Islet precursor cell (in vitro differentiated cells): ENCODE measurements around the gene SERPINB4.

Experiments used
- DNase-seq: peaks from one replicate; pipeline ENCODE4 v3.0.0-alpha.2; 2018

Gene SERPINB4

DNA sequence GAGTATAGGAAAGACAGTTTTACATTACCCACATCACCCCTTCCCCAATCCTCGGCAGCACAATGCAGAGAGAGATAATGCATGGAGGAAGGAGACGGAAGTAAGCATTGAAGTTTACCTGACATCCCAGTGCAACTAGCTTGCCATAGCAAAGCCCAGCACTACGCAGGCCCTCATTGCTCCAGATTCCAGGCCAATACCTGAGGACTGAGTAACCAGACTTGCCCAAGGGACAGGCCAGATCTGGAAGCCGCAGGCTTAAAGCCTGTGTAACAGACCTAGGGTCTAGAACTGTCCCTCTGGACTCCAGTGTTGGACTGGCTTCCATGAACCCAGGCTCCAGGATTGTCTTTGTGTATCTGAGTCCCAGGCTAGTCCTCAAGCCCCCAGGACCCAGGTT lies 17.6 kb downstream of the SERPINB4 start:
- DNase-seq, result no peak

GRCh38 chr18:63624863-63625262 lies 19.2 kb downstream of the SERPINB4 start:
- no peak for DNase-seq

DNA sequence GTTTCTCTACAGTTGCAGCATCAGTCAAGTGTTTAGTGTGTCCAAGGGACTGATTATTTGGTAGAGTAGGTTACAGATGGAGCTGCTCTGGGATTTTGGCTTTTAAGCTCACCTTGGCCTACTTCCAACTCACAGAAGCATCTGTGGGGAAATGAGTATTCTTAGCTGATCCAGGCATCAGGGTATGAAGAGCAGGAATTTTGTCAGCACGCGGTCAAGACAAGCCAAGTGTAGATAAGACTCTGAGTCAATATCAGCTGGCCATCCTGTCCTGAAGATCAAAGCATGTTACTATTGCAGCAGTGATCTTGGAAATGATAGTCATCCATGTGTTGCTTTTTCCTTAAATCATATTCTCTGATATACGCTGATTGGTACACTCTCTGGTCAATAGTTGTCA lies 24.4 kb downstream of the SERPINB4 start:
- no peak for DNase-seq

DNA sequence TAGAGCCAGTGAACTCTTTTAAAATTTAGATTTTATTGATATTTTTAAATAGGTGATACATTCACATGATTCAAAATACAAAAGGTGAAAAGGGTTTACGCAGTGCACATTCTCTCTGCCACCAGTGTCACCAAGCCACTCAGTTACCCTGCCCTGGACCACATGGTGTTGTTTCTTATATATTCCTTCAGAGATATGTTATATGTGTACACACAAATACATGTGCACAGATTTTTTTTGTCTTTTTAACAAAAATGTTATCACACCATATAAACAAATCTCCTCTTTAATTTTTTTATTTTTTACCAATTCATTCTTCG lies 26.2 kb downstream of the SERPINB4 start:
- DNase-seq, result no peak

DNA sequence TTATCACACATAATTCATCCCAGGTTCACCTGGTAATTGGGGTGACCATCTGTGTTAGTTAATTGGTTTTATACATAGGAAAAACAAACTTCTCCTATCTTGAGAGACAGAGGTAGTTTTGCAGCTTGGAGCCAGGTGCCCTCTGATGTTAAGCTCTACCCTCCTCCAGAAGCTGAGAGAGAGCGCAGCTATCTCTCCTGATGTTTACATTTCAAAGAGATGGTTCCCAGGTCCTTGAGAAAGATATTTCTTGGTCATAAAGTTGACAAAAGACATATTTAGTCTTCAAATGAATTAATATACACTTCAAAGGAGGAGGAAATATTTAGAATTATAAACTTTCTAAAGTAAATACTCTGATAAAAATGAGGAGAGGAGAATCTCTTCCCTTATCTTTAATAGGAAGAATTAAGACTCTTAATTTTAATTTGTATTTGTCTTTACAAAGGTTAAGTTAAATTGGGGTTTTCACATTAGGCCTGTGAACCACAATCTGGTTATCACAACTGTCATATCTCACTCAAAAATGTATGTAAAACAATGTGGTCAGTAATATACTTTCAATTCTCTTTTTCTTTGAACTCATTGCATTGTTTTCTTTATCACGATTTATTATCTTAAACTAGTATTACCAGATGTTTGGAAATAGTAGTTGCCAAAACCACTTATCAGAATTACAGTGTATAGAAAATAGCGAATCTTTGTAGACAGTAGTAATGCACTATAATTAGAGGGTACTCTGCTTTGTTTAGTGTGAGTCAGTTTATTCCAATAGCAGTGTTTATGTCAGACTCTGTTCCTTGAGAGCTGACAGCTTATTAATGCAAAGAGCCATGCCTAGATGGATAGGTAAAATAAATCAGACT lies 26.8 kb downstream of the SERPINB4 start:
- no peak for DNase-seq

GRCh38 chr18:63613420-63613819 lies 30.6 kb downstream of the SERPINB4 start:
- DNase-seq, result no peak

DNA sequence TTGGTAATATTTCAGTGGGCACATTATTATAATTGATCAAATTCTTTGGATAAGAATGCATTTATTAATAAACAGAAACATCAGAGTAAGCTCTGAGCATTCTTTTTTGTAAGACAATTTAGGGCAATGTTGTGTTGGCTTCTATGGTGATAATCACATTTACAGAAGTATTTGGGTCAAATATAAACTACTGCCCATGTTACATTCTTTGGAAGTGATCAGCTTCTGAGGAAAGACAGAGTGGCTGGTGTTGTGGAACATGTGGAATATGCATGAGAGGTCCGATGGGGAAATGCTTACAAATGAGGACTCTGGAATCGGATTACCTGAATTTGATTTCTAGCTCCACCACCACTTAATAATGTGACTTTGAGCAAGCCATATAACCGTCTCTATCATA lies 37.5 kb downstream of the SERPINB4 start:
- DNase-seq, result no peak

DNA sequence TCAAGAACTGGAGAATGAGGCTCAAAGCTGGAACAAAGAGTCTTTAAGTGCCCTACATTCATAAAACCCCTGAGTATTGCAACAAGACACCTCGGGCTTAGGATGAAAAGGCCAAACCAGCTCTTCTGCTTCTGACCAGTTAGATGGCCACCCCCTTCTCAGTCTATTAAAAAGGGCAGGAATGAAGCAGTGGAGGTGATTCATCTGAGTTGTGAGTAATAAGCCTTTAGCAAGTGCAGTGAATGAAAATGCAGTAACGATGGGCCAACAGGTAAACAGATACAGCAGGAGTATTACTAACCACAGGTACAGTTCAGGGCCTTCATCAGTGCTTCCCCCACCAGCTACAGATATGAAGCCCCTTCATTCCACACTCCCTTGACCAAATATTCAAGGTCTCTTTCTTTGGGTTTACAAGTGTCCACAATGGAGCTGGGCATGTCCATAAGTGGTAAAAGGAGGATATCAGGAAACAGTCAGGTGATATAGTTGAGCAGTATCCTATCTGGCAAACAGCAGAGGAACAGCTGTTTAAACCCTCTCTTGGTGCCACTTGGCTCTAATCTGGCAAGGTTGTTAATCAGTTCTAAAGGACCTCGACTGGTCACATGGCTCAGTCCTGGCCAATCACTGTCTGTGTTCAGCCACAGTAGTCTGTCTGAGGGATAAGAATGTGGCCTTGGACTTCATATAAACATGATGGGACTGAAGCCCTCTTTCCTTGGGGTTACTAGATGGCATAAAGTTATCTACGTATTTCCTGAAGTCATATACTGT lies 39.1 kb downstream of the SERPINB4 start:
- peak; percentile 68 for DNase-seq

DNA sequence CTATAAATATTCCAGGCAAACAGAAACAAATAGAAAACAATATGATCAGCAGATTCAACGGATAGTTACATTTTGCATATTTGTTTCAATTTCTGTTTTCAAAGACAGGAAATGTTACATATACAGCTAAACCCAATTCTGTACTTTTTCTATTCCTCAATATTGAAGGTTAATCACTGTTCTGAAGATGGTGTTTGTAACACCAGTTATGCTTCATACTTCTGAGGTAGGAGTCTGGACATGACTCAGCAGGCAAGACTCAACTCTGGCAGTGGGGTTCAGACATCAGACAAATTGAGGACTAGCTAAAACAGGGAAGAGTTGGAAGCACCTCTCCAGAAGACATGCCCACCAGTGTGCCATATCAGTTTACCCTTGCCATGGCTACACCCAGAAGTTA lies 40.3 kb downstream of the SERPINB4 start:
- no peak for DNase-seq

GRCh38 chr18:63603355-63603754 lies 40.7 kb downstream of the SERPINB4 start:
- DNase-seq, result no peak

DNA sequence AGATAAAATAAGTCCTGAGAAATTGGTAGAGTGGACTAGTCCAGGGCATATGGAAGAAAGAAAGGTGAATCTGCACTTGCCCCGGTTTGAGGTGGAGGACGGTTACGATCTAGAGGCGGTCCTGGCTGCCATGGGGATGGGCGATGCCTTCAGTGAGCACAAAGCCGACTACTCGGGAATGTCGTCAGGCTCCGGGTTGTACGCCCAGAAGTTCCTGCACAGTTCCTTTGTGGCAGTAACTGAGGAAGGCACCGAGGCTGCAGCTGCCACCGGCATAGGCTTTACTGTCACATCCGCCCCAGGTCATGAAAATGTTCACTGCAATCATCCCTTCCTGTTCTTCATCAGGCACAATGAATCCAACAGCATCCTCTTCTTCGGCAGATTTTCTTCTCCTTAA lies 47.1 kb downstream of the SERPINB4 start:
- DNase-seq, result no peak

GRCh38 chr18:63592471-63592870 lies 51.6 kb downstream of the SERPINB4 start:
- no peak for DNase-seq

- no peak for DNase-seq
Observed at GRCh38 chr18:63591725-63592124, 52.3 kb downstream of the SERPINB4 start.

GRCh38 chr18:63590966-63591695 lies 52.9 kb downstream of the SERPINB4 start:
- no peak for DNase-seq

- no peak for DNase-seq
Observed at GRCh38 chr18:63590373-63590772, 53.7 kb downstream of the SERPINB4 start.

DNA sequence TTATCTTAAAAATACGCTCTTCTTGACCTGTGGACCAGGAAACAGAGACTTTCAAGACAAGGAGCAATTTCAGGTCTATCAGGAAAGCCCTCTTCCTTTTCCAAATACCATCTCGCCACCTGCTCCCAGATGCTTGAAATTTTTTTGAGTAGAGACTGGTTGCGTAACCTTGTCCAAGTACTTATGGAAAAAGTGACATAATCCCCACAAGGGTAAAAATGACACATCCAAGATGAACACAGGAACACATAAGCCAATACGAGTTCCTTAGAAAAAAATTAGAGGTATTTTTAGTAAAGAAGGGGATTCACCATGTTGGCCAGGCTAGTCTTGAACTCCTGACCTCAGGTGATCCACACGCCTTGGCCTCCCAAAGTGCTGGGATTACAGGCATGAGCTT lies 55.1 kb downstream of the SERPINB4 start:
- no peak for DNase-seq
